Vagina (tissue), 2 donors: ENCODE measurements around the gene FRRS1.

Source experiments
- POLR2A ChIP-seq, 2 donors: fragments of 450-650 bp; IDR thresholded peaks; one replicate each; pipeline ENCODE4 v1.6.1; 2017; ENCODE audit warnings: antibody characterized with exemption in 2 of 2, mild to moderate bottlenecking in 2 of 2, moderate library complexity in 2 of 2
- POLR2AphosphoS5 ChIP-seq, 2 donors: sonication (generic); formaldehyde crosslinking; IDR thresholded peaks; one replicate each; pipeline ENCODE4 v1.9.0; 2017; ENCODE audit warnings: antibody characterized with exemption in 2 of 2, mild to moderate bottlenecking in 2 of 2, low read depth in 1 of 2; ENCODE audit not compliant: insufficient read depth in 1 of 2
- TF ChIP-seq, protein P1 (sequence below), 3 experiments: fragments of 450-650 bp in 2 of 3; fragments of 200-600 bp in 1 of 3; sonication (generic) in 1 of 3; IDR thresholded peaks; one replicate each; pipeline ENCODE4 v1.5.1; 2017 to 2019; ENCODE audit warnings: antibody characterized with exemption in 3 of 3, mild to moderate bottlenecking in 2 of 3, moderate library complexity in 2 of 3

DNA sequence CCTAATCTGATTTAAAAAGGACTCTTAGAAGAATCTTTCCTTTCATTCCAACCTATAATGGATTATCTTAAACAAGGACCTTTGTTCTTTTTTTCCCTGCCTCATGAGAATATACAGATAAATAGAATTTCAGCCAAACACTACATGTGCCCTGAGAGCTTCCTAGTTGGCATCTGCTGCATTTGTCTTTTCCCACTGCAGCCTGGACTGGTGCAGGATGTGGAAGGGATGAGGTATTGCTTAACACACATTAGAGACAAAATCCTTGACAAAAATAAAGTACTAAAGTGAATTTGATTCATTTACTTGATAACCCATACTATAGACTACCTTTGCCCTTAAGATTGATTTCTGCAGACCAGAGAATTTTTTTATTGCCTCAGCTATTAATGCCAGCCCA lies 61.0 kb downstream of the FRRS1 start:
- no peak for TF ChIP-seq POLR2AphosphoS5 (IDR thresholded peaks at IDR 0.05; ENCODE audit: insufficient read depth in 1 of 2, low read depth in 1 of 2)
- TF ChIP-seq, protein P1, sequence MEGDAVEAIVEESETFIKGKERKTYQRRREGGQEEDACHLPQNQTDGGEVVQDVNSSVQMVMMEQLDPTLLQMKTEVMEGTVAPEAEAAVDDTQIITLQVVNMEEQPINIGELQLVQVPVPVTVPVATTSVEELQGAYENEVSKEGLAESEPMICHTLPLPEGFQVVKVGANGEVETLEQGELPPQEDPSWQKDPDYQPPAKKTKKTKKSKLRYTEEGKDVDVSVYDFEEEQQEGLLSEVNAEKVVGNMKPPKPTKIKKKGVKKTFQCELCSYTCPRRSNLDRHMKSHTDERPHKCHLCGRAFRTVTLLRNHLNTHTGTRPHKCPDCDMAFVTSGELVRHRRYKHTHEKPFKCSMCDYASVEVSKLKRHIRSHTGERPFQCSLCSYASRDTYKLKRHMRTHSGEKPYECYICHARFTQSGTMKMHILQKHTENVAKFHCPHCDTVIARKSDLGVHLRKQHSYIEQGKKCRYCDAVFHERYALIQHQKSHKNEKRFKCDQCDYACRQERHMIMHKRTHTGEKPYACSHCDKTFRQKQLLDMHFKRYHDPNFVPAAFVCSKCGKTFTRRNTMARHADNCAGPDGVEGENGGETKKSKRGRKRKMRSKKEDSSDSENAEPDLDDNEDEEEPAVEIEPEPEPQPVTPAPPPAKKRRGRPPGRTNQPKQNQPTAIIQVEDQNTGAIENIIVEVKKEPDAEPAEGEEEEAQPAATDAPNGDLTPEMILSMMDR (IDR thresholded peaks at IDR 0.05) = no peak
- no peak for TF ChIP-seq POLR2A (IDR thresholded peaks at IDR 0.05)
